HG03521 (cell line): ENCODE results near the gene FCHSD2.
"Not testable (repeated sequence)": the region's sequence is repeated elsewhere in the genome, so short reads cannot be mapped to it uniquely, and the experiment has no call there.

Experiments used
- ATAC-seq: cut with Tn5 transposase; IDR thresholded peaks from one replicate; pipeline ENCODE4 v1.9.1; 2021; ENCODE audit warnings: mild to moderate bottlenecking, moderate library complexity; ENCODE audit not compliant: unreplicated experiment

The FCHSD2 gene

DNA sequence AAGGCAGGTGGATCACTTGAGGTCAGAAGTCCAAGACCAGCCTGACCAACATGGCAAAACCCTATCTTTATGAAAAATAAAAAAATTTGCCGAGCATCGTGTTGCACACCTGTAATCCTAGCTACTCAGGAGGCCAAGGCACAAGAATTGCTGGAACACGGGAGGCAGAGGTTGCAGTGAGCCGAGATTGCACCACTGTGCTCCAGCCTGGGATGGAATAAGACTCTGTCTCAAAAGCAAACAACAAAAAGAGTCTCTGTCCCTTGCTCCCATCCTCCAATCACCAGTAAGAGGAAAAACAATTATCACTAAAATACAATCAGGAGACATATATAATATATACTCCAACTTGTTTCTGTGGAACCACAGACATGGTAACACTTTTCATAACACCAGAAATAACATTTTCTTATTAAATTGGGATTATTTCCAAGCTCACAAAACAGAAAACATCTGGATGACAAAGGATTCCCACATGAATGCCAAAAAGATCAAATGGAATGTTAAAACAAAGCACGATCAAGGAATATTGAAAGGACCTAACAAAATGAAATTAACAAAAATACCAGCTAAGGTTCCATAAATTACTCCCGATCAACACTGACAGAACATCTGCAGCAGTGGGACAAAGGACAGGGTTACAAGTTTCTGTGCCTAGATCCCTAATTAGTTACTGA, 15.2 kb downstream of the FCHSD2 start:
- no peak for ATAC-seq

DNA sequence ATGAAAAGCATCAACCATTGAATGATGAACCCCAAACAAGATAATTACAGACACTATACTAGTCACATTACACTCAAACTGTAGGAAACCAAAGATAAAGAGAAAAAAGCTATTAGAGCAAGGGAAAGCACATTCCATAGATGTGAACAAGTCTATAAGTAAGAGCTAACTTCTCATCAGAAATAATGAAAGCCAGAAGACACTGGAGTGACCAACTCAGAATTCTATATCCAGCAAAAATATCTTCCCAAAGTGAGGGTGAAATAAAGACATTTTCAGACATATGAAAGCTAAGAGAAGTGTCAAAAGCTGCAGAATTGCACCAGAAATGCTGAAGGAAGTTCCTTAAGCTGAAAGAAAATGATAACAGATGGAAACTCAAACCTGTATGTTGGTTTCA, 17.3 kb downstream of the FCHSD2 start:
- ATAC-seq: no peak

DNA sequence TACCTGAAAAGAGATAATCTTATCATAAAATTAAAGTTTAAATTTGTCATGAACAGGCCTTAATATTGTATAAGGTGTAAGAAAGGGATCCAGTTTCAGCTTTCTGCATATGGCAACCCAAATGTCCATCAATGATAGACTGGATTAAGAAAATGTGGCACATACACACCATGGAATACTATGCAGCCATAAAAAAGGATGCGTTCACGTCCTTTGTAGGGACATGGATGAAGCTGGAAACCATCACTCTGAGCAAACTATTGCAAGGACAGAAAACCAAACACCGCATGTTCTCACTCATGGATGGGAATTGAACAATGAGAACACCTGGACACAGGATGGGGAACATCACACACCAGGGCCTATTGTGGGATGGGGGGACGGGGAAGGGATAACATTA, 18.2 kb downstream of the FCHSD2 start:
- not testable (repeated sequence) for ATAC-seq

DNA sequence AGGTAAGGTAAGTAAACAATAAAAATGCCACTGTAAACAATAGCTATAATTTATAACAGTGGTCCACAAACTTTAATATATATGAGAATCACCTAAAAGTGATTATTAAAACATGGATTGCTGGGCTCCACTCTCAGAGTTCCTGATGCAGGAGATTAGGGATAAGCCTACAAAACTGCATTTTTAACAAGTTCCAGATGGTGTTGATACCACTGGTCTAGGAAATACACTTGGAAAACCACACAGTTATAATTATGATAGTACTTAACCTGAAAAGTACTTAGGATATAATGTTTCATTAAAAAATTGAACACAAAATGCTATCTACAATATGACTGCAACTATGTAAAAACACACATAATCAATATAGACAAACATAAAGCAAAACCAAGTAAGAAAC, 20.4 kb downstream of the FCHSD2 start:
- ATAC-seq: no peak

DNA sequence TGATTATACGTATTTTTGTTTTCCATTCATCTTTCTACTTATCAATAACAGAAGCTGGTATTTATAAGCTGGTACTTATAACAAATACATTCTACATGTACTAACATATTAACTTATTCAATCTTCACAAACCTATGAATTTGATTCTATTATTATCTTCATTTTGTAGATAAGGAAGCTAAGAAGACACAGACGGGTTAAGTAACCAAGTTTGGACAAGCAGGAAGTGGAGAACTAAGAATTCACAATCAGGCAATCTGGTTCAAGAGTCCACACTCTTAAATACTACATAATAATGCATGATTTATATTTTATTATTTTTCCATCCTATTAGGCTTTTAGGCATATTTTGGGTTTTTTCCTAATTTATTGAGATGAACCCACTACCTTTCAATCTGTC, 25.0 kb downstream of the FCHSD2 start:
- ATAC-seq: no peak

DNA sequence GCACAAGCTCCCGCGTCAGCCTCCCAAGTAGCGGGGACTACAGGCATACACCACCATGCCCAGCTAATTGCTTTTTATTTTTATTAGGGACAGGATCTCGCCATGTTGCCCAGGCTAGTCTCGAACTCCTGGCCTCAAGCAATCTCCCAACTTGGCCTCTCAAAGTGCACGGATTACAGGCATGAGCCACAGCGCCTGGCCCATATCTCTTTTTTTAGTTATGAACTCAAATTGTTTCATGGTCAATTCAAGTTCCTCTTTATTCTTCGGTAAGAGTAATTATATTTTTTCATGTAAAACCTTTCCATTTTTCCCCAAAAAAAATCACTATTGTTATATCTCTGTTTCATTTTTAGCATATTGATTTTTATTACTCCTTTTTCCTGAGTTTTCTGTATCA, 25.5 kb downstream of the FCHSD2 start:
- no peak for ATAC-seq

DNA sequence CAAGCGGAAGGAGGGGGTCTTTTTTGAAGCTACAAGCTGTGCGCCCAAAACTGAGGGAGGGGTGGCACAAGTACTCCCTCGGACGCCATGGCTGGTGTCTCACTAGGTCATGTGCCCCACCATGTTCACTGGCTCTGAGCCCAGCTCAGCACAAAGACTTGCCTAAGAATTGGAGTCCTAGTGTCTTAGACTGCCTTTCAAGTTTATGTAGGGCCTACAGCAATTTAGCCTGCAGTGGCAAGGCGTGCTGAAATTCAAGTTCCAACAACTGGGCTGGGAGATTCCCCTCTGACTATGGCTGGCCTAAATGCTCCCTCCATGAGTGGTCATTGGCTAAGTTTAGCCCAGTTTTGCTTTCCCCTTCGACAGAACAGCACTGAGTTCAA, 27.3 kb downstream of the FCHSD2 start:
- no peak for ATAC-seq

DNA sequence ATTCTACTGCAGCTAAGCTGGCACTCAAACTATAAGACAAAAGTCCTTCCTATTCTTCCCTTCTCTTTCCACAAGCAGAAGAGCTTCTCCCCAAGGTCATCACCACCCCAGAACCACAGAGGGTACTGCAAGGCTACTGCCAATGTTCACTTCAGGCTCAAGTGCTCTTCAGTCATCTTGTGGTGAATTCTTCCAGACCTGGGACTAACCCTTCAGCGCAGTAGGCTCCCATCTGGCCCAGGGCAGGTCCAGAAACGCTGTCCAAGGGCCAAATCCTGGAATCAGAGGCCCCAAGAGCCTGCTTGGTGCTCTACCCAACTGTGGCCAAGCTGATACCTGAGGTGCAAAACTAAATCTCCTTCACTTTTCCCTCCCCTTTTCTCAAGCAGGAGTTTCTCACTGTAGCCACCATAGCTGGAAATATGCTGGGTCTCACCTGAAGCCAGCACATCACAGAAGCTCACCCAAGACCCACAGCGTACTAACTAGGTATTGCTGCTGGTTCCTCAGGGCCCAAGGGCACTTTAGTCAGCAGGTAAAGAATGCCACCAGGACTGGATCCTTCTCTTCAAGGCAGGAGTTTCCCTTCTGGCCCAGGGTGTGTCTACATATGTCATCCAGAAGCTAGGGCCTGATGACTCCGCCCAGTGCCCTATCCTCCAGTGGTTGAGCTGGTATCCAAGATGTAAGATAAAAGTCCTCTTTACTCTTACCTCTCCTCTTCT, 27.8 kb downstream of the FCHSD2 start:
- ATAC-seq: no peak

DNA sequence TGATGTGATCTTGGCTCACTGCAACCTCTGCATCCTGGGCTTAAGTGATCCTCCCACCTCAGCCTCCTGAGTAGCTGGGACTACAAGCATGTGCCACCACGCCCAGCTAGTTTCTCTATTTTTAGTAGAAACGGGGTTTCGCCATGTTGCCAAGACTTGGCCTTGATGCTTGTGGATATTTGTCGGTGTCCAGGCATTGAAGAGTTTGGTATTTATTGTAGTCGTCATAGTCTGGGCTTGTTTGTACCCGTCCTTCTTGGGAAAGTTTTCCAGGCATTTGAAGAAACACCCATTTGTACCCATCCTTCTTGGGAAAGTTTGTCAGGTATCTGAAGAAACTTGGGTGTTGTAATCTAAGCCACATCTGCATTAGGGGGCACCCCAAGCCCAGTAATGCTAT, 28.7 kb downstream of the FCHSD2 start:
- no peak for ATAC-seq

DNA sequence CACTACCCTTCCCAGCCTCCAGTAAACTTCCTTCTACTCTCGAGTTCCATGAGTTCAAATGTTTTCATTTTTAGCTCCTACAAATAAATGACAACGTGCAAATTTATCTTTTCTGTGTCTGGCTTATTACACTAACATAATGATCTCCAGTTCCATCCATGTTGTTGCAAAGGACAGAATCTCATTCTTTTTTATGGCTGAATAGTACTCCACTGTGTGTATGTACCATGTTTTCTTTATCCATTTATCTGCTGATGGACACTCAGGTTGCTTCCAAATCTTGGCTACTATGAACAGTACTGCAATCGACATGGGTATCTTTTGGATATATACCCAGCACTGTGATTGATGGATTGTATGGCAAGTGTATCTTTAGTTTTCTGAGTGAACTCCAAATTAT, 34.5 kb downstream of the FCHSD2 start:
- ATAC-seq: no peak

DNA sequence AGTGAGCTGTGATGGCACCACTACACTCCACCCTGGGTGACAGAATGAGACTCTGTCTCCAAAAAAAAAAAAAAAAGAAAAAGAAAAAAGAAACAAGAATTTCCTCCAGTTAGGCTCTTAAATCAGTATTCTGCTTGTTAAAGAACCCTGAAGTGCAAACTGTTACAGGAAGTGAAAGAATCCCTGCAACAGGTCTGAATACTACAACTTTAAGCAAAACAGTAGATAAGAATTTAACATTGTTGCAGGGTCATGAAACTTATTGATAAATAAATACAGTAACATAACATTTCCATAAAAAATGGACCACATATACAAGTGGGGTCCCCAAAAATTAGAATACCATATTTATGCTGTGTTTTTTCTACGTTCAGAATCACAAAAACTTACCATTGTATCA, 35.8 kb downstream of the FCHSD2 start:
- ATAC-seq: no peak

DNA sequence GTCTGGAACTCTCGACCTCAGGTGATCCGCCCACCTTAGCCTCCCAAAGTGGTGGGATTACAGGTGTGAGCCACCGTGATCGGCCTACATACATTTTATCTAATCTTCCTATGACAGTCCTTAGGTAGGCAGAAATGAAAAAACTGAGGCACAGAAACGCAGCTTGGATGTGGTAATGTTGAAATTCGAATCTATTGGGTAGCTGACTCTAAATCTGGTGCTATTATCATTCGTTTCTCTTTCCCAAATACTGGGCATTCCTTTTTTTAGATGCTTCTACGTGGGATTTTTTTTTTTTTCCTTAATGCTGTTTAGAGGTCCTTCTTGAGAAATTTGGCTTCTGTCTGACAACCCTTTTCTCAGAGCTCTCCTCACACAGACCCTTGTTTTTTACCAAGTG, 41.5 kb downstream of the FCHSD2 start:
- ATAC-seq: no peak

DNA sequence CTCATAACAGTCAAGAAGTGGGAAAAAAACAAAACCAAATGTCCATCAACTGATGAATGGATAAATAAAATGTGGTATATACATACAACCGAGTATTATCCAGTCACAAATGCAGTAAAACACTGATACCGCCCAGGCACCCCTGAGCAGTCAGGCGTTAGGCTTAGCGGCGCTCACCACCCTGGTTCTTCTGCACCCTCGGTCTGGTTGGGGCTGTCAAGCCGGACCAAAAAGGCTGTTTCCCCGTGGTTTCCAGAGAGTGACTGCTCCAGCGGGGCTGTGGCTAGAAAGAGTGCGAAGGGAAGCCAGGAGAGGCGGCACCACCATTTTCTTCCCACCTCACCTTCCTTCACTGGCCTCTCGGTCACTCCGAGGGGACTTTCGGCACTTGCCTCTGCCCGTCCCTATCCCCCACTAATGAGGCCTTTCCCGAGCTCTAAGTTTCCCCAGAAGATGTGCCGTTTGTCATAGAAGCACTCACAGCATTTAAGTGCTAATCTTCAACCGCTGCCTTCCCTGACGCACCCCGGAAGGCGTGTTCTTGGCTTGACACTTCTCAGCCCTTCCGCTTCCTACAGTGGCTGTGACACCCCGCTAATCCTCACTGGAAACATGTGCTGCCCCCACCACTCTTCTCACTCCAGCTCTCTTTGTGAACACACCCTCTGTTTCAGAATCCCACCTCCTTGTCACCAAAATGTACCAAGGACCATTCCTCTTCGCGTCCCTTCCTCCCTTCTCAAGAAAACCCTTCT, 42.4 kb downstream of the FCHSD2 start:
- ATAC-seq: no peak

DNA sequence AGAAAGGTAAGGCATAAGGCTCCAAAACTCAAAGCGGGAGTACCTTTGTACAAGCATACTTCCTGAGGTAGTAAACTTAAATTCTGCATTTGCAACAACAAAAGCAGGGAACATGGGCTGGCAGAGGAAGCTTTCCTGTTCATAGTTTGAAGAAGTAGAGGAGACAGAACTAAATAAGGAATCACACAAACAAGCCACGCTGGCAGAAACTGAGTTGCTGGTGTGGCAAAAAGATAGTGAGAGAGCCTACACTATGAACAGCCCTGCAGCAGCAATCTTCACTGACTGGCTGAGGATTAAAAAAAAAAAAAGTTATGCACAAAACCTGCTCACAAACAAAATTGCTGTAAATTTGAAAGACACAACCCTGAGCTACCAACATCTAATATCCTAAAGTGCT, 46.5 kb downstream of the FCHSD2 start:
- no peak for ATAC-seq

DNA sequence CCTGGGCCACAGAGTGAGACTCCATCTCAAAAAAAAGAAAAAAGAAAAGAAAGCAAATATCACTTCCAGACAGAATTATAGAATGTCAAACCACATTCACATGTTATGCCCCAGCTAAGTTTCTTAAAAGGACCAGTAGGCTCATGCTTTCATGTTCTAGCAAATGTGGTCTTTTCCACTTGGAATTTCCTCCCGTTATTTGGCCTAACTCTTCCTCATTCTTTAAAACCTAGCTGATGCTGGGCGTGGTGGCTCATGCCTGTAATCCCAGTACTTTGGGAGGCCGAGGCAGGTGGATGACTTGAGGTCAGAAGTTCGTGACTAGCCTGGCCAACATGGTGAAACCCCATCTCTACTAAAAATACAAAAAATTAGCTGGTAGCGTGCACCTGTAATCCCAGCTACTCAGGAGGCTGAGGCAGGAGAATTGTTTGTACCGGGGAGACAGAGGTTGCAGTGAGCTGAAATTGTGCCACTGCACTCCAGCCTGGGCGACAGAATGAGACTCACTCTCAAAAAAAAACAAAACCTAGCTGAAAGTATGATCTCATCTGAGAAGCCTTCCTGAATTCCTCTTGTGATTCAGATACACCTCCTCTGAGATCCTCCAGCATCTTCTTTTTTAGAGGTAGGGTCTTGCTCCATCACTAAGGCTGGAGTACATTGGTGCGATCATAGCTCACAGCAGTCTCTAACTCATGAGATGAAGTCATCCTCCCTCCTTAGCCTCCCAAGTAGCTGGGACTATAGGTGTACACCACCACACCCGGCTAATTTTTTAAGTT, 50.4 kb downstream of the FCHSD2 start:
- no peak for ATAC-seq

DNA sequence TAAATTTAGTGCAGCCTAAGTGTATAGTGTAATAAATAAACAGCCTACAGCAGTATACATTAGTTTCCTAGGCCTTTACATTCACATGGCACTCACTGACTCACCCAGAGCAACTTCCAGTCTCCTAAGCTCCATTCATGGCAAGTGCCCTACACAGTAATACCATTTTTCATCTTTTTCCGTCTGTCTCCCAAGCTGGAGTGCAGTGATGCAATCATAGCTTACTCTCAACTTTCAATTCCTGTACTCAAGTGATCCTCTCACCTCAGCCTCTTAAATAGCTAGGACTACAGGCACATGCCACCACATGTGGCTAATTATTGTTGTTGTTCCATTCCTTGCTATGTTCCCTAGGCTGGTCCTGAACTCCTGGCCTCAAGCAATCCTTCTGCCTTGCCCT, 54.4 kb downstream of the FCHSD2 start:
- ATAC-seq: no peak

DNA sequence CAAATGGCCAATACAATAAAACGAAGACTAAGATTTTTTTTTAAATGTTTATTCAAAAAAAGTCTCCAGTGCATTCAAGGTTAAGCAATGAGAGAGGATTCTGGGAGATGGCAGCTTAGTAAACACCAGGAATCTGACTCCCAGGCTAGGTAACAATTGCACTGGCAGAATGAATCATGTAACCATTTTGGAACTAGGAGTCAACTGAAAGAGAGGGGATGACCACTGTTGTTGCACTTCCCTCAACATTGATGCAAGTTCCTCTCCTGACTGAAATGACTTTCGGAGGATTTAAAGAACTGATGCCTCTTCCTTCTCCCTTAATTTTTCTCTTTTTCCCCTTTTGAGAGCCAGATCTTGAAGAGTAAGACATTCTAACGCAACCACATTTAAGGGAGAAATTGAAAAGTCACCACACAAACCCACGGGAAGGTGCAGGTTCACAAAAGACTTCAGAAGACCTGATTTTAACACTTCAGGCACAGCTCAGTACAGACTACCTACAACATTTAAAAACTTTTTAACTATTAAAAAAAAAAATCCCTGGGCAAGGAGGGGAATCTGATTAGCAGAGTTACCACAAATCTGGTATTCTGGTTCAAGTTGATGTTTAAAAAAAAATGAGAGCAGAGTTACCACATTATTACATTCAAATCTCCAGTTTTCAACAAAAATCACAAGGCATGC, 56.8 kb downstream of the FCHSD2 start:
- no peak for ATAC-seq

DNA sequence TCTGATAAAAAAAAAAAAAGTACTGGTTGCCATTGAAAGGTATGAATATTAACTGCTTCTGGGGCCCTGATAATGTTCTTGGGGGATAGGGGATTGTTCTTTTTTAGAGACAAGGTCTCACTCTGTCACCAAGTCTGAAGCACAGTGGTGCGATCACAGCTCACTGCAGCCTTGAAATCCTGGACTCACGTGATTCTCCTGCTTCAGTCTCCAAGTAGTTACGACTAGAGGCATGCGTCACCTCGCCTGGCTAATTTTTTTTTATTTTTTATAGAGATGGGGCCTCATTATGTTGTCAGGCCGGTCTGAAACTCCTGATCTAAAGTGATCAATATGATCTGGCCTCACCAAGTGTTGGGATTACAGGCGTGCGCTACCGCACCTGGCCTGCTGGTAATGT, 63.5 kb downstream of the FCHSD2 start:
- ATAC-seq: no peak

DNA sequence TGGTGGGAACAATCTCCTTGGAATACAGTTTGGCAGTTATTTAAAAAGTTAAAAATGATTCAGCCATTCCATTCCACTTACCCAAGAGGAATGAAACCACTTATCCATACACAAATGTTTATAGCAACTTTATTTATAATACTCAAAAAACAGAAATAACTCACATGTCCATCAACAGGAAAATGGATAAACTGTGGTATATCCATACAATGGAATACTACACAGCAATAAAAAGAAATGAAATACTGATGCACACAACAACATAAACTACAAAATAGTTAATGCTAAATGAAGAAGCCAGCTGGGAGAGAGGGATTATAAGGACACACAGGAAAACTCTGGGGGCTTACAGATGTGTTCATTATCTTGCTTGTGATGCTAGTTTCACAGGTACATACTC, 64.7 kb downstream of the FCHSD2 start:
- ATAC-seq: no peak

DNA sequence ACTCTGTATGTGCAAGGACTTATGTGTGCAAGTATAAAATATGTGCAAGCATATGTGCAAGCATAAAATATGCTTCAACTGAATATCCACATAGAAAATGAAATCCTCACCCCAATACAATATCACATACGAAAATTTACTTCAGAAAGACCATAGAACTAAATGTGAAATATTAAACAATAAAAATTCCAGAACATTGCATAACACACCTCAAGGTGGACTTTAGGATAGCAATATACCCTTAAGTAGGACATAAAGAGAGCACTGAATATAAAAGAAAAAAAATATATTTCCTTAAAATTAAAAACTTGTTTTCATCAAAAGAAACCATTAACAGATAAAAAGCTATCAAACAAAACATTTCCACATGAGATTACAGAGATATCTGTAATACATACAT, 67.8 kb downstream of the FCHSD2 start:
- no peak for ATAC-seq
